Muscle of back (tissue), 11 donors: ENCODE results near the gene CFAP92. TPM values are rescaled to one million over a fixed set of nuclear protein-coding genes. Genes with fewer than 3 reads are reported as not detected.
A peak's percentile ranks its signal among the peaks of the same experiment; 100 is the strongest.

Source experiments
- DNase-seq, 3 donors: peaks; one replicate each; pipeline versions ENCODE4 v3.0.0 to v3.0.0-alpha.2; 2013
- polyA plus RNA-seq, 10 donors: library from polyadenylated mRNA; unstranded; fragments of 120-200 nt; gene quantifications; one replicate each; pipeline ENCODE4 v1.2.1, GENCODE V29; 2013; ENCODE audit not compliant: insufficient read length in 10 of 10

Gene CFAP92
- polyA plus RNA-seq, 10 donors, result 0.42 to 1.5 (median 0.85) TPM

- DNase-seq, result peak in 1 of 3 donors; percentile 62
Measured at GRCh38 chr3:128864849-128865804, 128.7 kb downstream of the CFAP92 start.

GRCh38 chr3:128864351-128864811 is 129.5 kb downstream of the CFAP92 start:
- peak in 2 of 3 donors; percentile 18 to 50 for DNase-seq

- DNase-seq, result no peak
Measured at GRCh38 chr3:128863560-128863959, 130.3 kb downstream of the CFAP92 start.

GRCh38 chr3:128861491-128861890 is 132.4 kb downstream of the CFAP92 start:
- no peak for DNase-seq

Other genes starting within 250 kb of the CFAP92 start
- gene ACAD9, start 114.5 kb downstream of the CFAP92 start, polyA plus RNA-seq, result 10 to 100 TPM; 20.7 to 31.3 (median 26.3) TPM
- gene EFCC1, start 7.2 kb upstream of the CFAP92 start, polyA plus RNA-seq, result 1 to 10 TPM in 8 of 10 donors, under 1 TPM in 2; 0.79 to 1.6 (median 1.3) TPM
- gene GP9, start 66.7 kb upstream of the CFAP92 start, polyA plus RNA-seq, result under 1 TPM in 7 of 10 donors, not detected in 3; 0.24 to 0.59 (median 0.36) TPM
- gene RAB43, start 127.7 kb upstream of the CFAP92 start, polyA plus RNA-seq, result 1 to 10 TPM in 9 of 10 donors, under 1 TPM in 1; 0.78 to 3.6 (median 3.1) TPM
- gene ISY1, start 167.0 kb upstream of the CFAP92 start, polyA plus RNA-seq, result 10 to 100 TPM; 29.9 to 45.3 (median 36.3) TPM
- gene CNBP, start 189.8 kb upstream of the CFAP92 start, polyA plus RNA-seq, result 100 to 1,000 TPM; 298 to 344 (median 319) TPM